ENCODE measurements around the gene KIF1A. TPM values are rescaled to one million over a fixed set of nuclear protein-coding genes. Genes with fewer than 3 reads are reported as not detected.
A peak's percentile ranks its signal among the peaks of the same experiment; 100 is the strongest.

The KIF1A gene
- total and polyA plus RNA-seq, 4 experiments from 2014 or later, result not detected

DNA sequence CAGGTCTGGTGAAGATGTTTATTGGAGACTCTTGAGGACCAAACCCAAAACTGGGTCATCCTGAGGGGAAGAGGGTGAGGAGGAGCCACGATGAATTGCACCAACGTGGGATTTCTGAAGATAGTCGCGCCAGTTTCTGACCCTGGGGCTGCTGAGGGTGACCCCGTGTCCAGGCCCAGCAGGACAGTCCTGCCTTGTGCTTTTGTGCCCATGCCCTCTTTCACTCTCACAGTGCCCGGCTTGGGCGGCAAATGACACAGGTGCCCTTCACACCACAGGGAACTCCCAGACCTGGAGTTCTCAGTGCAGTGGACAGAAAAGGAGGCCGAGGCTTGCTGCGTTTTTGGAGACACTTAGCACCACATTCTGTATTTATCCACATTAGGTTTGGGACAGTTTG lies 15.5 kb upstream of the KIF1A start:
- Mint-ChIP-seq H3K9me3 (no peaks in the 10 kb centered on the region), H3K27me3 (peaks cover 4 to 16% of the 10 kb centered on the region in 2 donors), H3K4me3 (peak overlapping the region in 1 of 8 donors; percentile 48), H3K4me1 (peaks cover 0 to 6% (median 3%) of the 10 kb centered on the region in 4 donors), H3K36me3 (peaks cover 0 to 1% of the 10 kb centered on the region in 2 donors), H3K27ac (peak overlapping the region in 3 of 7 donors; percentile 27 to 65 (median 64))
- intact Hi-C loops (cut with micrococcal nuclease), result no loop called here
- Histone ChIP-seq H3K27ac (ENCODE audit: low read depth, low read length) (no peak overlapping the region), H3K4me3 (ENCODE audit: low read length in 2 of 2) (no peak overlapping the region), H3K27me3 (ENCODE audit: insufficient read depth, low read length) (no peaks in the 10 kb centered on the region), H3K36me3 (ENCODE audit: insufficient read depth, low read length) (no peaks in the 10 kb centered on the region), H3K4me1 (ENCODE audit: insufficient read depth, low read length) (peaks cover 12% of the 10 kb centered on the region), H3K9me3 (ENCODE audit: control insufficient read depth in 1 of 2, low read length in 2 of 2) (no peaks in the 10 kb centered on the region)
- DNase-seq, result no peak
- CTCF ChIA-PET (ENCODE audit: partially characterized antibody), result no interaction called here
- POLR2A ChIA-PET (ENCODE audit: partially characterized antibody), result no interaction called here

DNA sequence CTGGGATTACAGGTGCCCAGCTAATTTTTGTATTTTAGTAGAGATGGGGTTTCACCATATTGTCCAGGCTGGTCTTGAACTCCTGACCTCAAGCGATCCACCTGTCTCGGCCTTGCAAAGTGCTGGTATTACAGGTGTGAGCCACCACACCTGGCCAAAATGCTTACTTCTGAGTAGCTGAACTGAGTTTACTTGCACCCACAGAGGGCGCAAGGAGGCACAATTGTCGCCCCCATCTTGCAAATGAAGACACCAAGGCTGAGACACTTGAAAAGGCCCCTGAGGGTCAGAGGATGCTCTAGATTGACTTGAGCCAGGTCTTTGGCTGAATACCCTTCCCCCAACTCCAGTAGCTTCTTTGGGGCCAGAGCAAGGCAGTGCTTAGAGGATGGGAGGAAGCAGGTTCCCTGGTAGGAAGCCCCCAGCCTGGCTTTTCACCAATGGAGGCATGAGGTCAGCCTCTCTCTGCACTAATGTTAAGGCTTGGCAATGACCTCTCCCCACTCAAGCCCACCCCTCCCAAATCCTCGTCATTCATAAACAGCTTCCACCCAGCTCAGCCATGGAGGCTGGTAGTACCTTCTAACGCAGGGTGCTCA lies 14.5 kb upstream of the KIF1A start:
- intact Hi-C loops (cut with micrococcal nuclease), result loop anchor here (5.0 kb wide), 3 partner anchors 322 to 523 kb away; partner anchors contain the start of genes FARP2 and GPC1
- POLR2A ChIA-PET (ENCODE audit: partially characterized antibody), result no interaction called here
- H3K36me3 ChIP-seq (ENCODE audit: insufficient read depth, low read length), result no peaks in the 10 kb centered on the region
- H3K27ac ChIP-seq (ENCODE audit: low read depth, low read length), result no peak overlapping the region
- H3K27me3 ChIP-seq (ENCODE audit: insufficient read depth, low read length), result no peaks in the 10 kb centered on the region
- Mint-ChIP-seq H3K27me3 (peaks cover 7 to 13% of the 10 kb centered on the region in 2 donors), H3K4me1 (peaks cover 0 to 6% (median 3%) of the 10 kb centered on the region in 4 donors), H3K27ac (peak overlapping the region in 5 of 7 donors; percentile 27 to 85 (median 55)), H3K36me3 (peaks cover 0 to 1% of the 10 kb centered on the region in 2 donors), H3K4me3 (no peak overlapping the region), H3K9me3 (no peaks in the 10 kb centered on the region)
- peaks cover 12% of the 10 kb centered on the region for H3K4me1 ChIP-seq (ENCODE audit: insufficient read depth, low read length)
- no peaks in the 10 kb centered on the region for H3K9me3 ChIP-seq (ENCODE audit: control insufficient read depth in 1 of 2, low read length in 2 of 2)
- DNase-seq, result no peak
- CTCF ChIA-PET (ENCODE audit: partially characterized antibody), result no interaction called here
- no peak overlapping the region for H3K4me3 ChIP-seq (ENCODE audit: low read length in 2 of 2)

DNA sequence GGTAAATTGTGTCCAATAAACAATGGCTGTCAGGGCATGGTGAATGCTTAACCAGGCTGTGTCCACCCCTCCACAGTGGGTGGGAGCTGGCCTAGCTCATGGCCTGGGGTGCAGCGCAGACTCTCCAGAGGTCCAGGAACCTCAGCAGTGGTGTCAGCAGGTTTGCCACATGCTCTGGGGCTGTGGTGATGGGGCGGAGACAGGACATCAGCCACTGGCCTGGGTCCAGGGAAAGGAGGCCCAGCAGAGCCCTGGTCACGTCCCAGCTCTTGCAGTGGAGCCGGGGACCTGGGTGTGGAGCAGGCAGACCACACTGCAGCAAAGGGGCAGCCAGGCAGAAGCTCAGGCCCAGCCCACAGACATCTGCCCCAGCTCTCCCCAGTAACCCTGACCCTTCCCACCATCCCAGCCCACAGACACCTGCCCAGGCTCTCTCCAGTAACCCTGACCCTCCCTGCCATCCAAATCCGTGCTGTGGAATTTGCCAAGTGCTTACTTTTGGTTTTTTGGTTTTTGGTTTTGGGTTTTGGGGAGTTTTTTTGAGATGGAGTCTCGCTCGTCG lies 13.8 kb upstream of the KIF1A start:
- Histone ChIP-seq H3K9me3 (ENCODE audit: control insufficient read depth in 1 of 2, low read length in 2 of 2) (no peaks in the 10 kb centered on the region), H3K27me3 (ENCODE audit: insufficient read depth, low read length) (no peaks in the 10 kb centered on the region), H3K27ac (ENCODE audit: low read depth, low read length) (no peak overlapping the region), H3K36me3 (ENCODE audit: insufficient read depth, low read length) (no peaks in the 10 kb centered on the region), H3K4me3 (ENCODE audit: low read length in 2 of 2) (no peak overlapping the region), H3K4me1 (ENCODE audit: insufficient read depth, low read length) (peaks cover 12% of the 10 kb centered on the region)
- Mint-ChIP-seq H3K36me3 (peaks cover 0 to 1% of the 10 kb centered on the region in 2 donors), H3K9me3 (no peaks in the 10 kb centered on the region), H3K27me3 (peaks cover 11 to 16% of the 10 kb centered on the region in 2 donors), H3K27ac (peak overlapping the region in 2 of 7 donors; percentile 16 to 85), H3K4me3 (no peak overlapping the region), H3K4me1 (peaks cover 0 to 6% (median 3%) of the 10 kb centered on the region in 4 donors)
- no peak for DNase-seq
- CTCF ChIA-PET (ENCODE audit: partially characterized antibody), result no interaction called here
- intact Hi-C loops (cut with micrococcal nuclease), result loop anchor here (5.0 kb wide), 3 partner anchors 322 to 523 kb away; partner anchors contain the start of genes FARP2 and GPC1
- POLR2A ChIA-PET (ENCODE audit: partially characterized antibody), result no interaction called here

DNA sequence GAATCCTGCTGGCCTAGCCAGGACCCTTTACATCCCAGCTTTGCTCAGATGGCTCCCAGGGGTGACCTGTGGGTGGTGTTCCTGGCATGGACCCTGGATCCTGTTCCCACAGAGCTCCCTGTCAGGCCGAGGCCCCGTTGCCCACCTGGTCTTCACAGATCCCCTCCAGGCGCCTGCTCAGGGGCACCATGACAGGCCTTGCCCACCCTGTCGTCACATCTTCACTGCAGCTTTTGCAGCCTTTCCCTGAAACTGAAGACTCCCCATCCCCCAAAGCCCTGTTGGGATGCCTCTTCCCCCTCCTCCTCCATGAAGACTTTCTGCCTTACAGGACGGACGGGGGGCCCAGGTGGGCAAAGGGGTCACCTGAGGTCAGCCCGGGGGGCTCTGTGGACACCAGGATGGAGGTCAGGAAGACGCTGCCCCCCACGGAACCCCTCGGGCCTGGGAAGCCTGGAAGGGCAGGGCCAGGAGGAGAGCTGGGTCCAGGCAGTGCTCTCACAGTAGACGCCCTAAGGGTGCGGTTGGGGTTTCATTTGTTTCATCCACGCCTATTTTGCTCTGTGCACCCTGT lies 13.0 kb upstream of the KIF1A start:
- Mint-ChIP-seq H3K36me3 (peaks cover 0 to 1% of the 10 kb centered on the region in 2 donors), H3K9me3 (no peaks in the 10 kb centered on the region), H3K27ac (peak overlapping the region in 6 of 7 donors; percentile 16 to 81 (median 58)), H3K4me3 (no peak overlapping the region), H3K4me1 (peaks cover 0 to 6% (median 3%) of the 10 kb centered on the region in 4 donors), H3K27me3 (peaks cover 8 to 18% of the 10 kb centered on the region in 2 donors)
- ChIA-PET POLR2A (ENCODE audit: partially characterized antibody) (interaction anchor here (1.0 to 1.9 kb wide), 3 partner anchors 246 to 317 kb away, joined by 4 to 7 read pairs (median 5); partner anchors contain the start of genes CAPN10 and PPP1R7), CTCF (ENCODE audit: partially characterized antibody) (interaction anchor here (1.1 to 1.4 kb wide), 2 partner anchors 19 to 319 kb away, joined by 5 to 6 read pairs; no protein-coding TSS in a partner anchor)
- no peaks in the 10 kb centered on the region for H3K9me3 ChIP-seq (ENCODE audit: control insufficient read depth in 1 of 2, low read length in 2 of 2)
- H3K27me3 ChIP-seq (ENCODE audit: insufficient read depth, low read length), result peaks cover 4% of the 10 kb centered on the region
- H3K4me1 ChIP-seq (ENCODE audit: insufficient read depth, low read length), result peaks cover 12% of the 10 kb centered on the region
- no peak overlapping the region for H3K4me3 ChIP-seq (ENCODE audit: low read length in 2 of 2)
- H3K27ac ChIP-seq (ENCODE audit: low read depth, low read length), result no peak overlapping the region
- H3K36me3 ChIP-seq (ENCODE audit: insufficient read depth, low read length), result no peaks in the 10 kb centered on the region
- intact Hi-C loops (cut with micrococcal nuclease), result loop anchor here (1.0 to 5.0 kb wide), 9 partner anchors 203 to 868 kb away; partner anchors contain the start of genes DUSP28, FARP2, GPC1 and HDLBP
- DNase-seq, result no peak

DNA sequence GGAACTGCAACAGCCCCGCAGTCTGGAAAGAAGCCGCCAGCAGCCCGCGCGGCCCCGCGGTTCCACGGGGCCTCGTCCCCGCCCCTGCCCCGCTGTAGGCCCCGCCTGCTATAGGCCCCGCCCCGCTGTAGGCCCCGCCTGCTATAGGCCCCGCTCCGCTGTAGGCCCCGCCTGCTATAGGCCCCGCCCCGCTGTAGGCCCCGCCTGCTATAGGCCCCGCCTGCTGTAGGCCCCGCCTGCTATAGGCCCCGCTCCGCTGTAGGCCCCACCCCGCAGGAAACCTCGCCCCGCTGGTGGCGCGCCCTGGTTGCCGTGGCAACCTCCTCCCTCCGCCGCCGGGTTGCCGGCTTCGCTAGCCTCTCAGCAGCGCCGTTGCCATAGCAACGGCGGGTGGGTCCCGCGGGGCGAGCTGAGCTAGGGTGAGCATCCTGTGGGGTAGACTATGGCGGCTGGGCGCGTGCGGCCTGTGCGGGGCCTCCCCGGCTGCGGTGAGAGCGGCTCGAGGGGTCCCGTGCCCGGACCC lies 12.2 kb upstream of the KIF1A start:
- Histone ChIP-seq H3K4me3 (ENCODE audit: low read length in 2 of 2) (peak overlapping the region; percentile 34 to 36), H3K27me3 (ENCODE audit: insufficient read depth, low read length) (peaks cover 10% of the 10 kb centered on the region), H3K9me3 (ENCODE audit: control insufficient read depth in 1 of 2, low read length in 2 of 2) (no peaks in the 10 kb centered on the region), H3K27ac (ENCODE audit: low read depth, low read length) (no peak overlapping the region), H3K36me3 (ENCODE audit: insufficient read depth, low read length) (no peaks in the 10 kb centered on the region), H3K4me1 (ENCODE audit: insufficient read depth, low read length) (peaks cover 12% of the 10 kb centered on the region)
- H3K27me3 Mint-ChIP-seq, result peaks cover 8 to 16% of the 10 kb centered on the region in 2 donors
- ChIA-PET POLR2A (ENCODE audit: partially characterized antibody) (interaction anchor here (0.6 to 1.9 kb wide), 4 partner anchors 246 to 318 kb away, joined by 3 to 7 read pairs (median 4); partner anchors contain the start of genes CAPN10 and PPP1R7), CTCF (ENCODE audit: partially characterized antibody) (interaction anchor here (1.1 to 1.4 kb wide), 2 partner anchors 19 to 318 kb away, joined by 5 to 6 read pairs; no protein-coding TSS in a partner anchor)
- peak; percentile 98 to 99 (median 99) for DNase-seq
- peaks cover 0 to 6% (median 3%) of the 10 kb centered on the region in 4 donors for H3K4me1 Mint-ChIP-seq
- H3K36me3 Mint-ChIP-seq, result peaks cover 0 to 1% of the 10 kb centered on the region in 2 donors
- no peaks in the 10 kb centered on the region for H3K9me3 Mint-ChIP-seq
- peak overlapping the region in 3 of 7 donors; percentile 55 to 91 (median 82) for H3K27ac Mint-ChIP-seq
- intact Hi-C loops (cut with micrococcal nuclease), result loop anchor here (1.0 to 5.0 kb wide), 9 partner anchors 204 to 869 kb away; partner anchors contain the start of genes DUSP28, FARP2, GPC1 and HDLBP
- peak overlapping the region in 6 of 8 donors; percentile 12 to 81 (median 66) for H3K4me3 Mint-ChIP-seq

DNA sequence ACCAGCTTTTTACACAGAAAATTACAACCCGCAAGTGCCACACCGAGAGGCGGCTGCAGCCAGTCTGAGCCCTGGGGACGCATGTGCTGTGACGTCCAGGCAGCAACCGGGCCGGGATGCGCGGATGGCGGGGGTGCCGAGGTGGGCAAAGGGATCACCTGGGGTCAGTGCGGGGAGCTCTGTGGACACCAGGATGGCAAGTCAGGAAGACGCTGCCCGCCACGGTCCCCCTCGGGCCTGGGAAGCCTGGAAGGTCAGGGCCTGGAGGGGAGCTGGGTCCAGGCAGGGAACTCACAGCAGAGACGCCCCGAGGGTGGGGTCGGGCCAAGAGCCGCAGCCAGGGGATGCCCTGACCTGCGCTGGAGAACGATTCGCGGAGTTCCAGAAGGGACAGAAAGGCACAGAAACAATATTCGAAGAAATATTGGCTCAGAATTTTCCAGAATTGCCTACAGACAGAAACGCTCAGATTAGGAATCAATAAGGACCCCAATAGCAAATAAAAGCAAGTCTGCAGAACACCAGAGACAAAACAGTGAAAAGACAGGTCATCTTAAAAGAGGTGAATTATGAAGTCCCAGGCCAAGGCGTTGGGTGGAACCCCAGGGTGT lies 11.7 kb upstream of the KIF1A start:
- Histone ChIP-seq H3K9me3 (ENCODE audit: control insufficient read depth in 1 of 2, low read length in 2 of 2) (no peaks in the 10 kb centered on the region), H3K27me3 (ENCODE audit: insufficient read depth, low read length) (peaks cover 15% of the 10 kb centered on the region), H3K36me3 (ENCODE audit: insufficient read depth, low read length) (no peaks in the 10 kb centered on the region), H3K4me3 (ENCODE audit: low read length in 2 of 2) (peak overlapping the region; percentile 34 to 36), H3K27ac (ENCODE audit: low read depth, low read length) (no peak overlapping the region), H3K4me1 (ENCODE audit: insufficient read depth, low read length) (peaks cover 12% of the 10 kb centered on the region)
- peaks cover 13 to 17% of the 10 kb centered on the region in 2 donors for H3K27me3 Mint-ChIP-seq
- no peak for DNase-seq
- ChIA-PET CTCF (ENCODE audit: partially characterized antibody) (interaction anchor here (1.4 kb wide), 1 partner anchor 20 kb away, joined by 6 read pairs; no protein-coding TSS in a partner anchor), POLR2A (ENCODE audit: partially characterized antibody) (interaction anchor here (0.6 to 1.9 kb wide), 4 partner anchors 245 to 319 kb away, joined by 3 to 7 read pairs (median 4); partner anchors contain the start of genes CAPN10 and PPP1R7)
- peak overlapping the region in 7 of 8 donors; percentile 12 to 81 (median 67) for H3K4me3 Mint-ChIP-seq
- H3K4me1 Mint-ChIP-seq, result peaks cover 0 to 6% (median 3%) of the 10 kb centered on the region in 4 donors
- intact Hi-C loops (cut with micrococcal nuclease), result loop anchor here (1.0 to 5.0 kb wide), 9 partner anchors 205 to 870 kb away; partner anchors contain the start of genes DUSP28, FARP2, GPC1 and HDLBP
- H3K9me3 Mint-ChIP-seq, result no peaks in the 10 kb centered on the region
- H3K27ac Mint-ChIP-seq, result peak overlapping the region in 4 of 7 donors; percentile 7 to 51 (median 36)
- peaks cover 0 to 1% of the 10 kb centered on the region in 2 donors for H3K36me3 Mint-ChIP-seq
